Measurements from ENCODE around the gene MYO1F. TPM values are rescaled to one million over a fixed set of nuclear protein-coding genes. Genes with fewer than 3 reads are reported as not detected.

Gene MYO1F
- total RNA-seq, 1 donor from 2014 or later = 37.9 TPM

- no peaks in the 10 kb centered on the region for H3K9me3 Mint-ChIP-seq
- H3K4me1 Mint-ChIP-seq = peaks cover 42% of the 10 kb centered on the region
- peaks cover 62% of the 10 kb centered on the region for H3K36me3 Mint-ChIP-seq (ENCODE audit: low read depth)
- H3K4me3 Mint-ChIP-seq = no peak overlapping the region
- no peak for DNase-seq
- intact Hi-C loops (cut with micrococcal nuclease) = no loop called here
- H3K27ac Mint-ChIP-seq = peak overlapping the region; percentile 56
- no peaks in the 10 kb centered on the region for H3K27me3 Mint-ChIP-seq
Measured at GRCh38 chr19:8483165-8483564, 94.1 kb downstream of the MYO1F start.

DNA sequence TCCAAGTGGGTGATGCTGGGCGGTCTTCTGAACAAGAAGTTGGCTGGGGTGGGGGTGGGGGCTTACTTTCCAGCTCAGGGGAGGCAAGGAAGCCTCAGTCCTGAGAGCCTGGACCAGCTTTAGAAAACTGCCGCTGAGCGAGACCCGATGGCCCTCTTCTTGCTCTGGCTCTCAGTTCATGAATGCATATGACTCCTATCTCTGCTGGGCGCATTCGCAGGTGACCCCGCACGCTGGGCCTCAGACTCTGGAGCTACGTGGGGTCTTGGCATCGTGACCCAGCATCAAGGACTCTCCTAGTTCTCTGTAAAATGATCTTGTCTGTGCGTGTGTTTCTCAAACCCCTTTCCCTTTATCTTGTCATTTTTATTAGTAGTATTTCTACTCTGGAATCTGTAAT lies 94.5 kb downstream of the MYO1F start:
- Mint-ChIP-seq H3K27ac (peak overlapping the region; percentile 56), H3K4me1 (peaks cover 42% of the 10 kb centered on the region), H3K4me3 (no peak overlapping the region), H3K27me3 (no peaks in the 10 kb centered on the region), H3K36me3 (ENCODE audit: low read depth) (peaks cover 62% of the 10 kb centered on the region), H3K9me3 (no peaks in the 10 kb centered on the region)
- intact Hi-C loops (cut with micrococcal nuclease) = no loop called here
- DNase-seq = no peak

GRCh38 chr19:8481616-8482015 lies 95.6 kb downstream of the MYO1F start:
- Mint-ChIP-seq H3K9me3 (no peaks in the 10 kb centered on the region), H3K27ac (peak overlapping the region; percentile 30), H3K4me3 (no peak overlapping the region), H3K27me3 (no peaks in the 10 kb centered on the region), H3K36me3 (ENCODE audit: low read depth) (peaks cover 59% of the 10 kb centered on the region), H3K4me1 (peaks cover 36% of the 10 kb centered on the region)
- DNase-seq = no peak
- intact Hi-C loops (cut with micrococcal nuclease) = no loop called here

- Mint-ChIP-seq H3K27ac (peak overlapping the region; percentile 39), H3K4me3 (no peak overlapping the region), H3K27me3 (no peaks in the 10 kb centered on the region), H3K4me1 (peaks cover 33% of the 10 kb centered on the region), H3K9me3 (no peaks in the 10 kb centered on the region), H3K36me3 (ENCODE audit: low read depth) (peaks cover 58% of the 10 kb centered on the region)
- intact Hi-C loops (cut with micrococcal nuclease) = no loop called here
- no peak for DNase-seq
Measured at GRCh38 chr19:8481201-8481600, 96.0 kb downstream of the MYO1F start.

GRCh38 chr19:8478598-8478997 lies 98.6 kb downstream of the MYO1F start:
- no peaks in the 10 kb centered on the region for H3K27me3 Mint-ChIP-seq
- DNase-seq = no peak
- peaks cover 41% of the 10 kb centered on the region for H3K4me1 Mint-ChIP-seq
- H3K27ac Mint-ChIP-seq = peak overlapping the region; percentile 22
- intact Hi-C loops (cut with micrococcal nuclease) = no loop called here
- H3K9me3 Mint-ChIP-seq = no peaks in the 10 kb centered on the region
- peaks cover 61% of the 10 kb centered on the region for H3K36me3 Mint-ChIP-seq (ENCODE audit: low read depth)
- H3K4me3 Mint-ChIP-seq = no peak overlapping the region

GRCh38 chr19:8477889-8478288 lies 99.4 kb downstream of the MYO1F start:
- Mint-ChIP-seq H3K4me1 (peaks cover 44% of the 10 kb centered on the region), H3K36me3 (ENCODE audit: low read depth) (peaks cover 62% of the 10 kb centered on the region), H3K9me3 (no peaks in the 10 kb centered on the region)

DNA sequence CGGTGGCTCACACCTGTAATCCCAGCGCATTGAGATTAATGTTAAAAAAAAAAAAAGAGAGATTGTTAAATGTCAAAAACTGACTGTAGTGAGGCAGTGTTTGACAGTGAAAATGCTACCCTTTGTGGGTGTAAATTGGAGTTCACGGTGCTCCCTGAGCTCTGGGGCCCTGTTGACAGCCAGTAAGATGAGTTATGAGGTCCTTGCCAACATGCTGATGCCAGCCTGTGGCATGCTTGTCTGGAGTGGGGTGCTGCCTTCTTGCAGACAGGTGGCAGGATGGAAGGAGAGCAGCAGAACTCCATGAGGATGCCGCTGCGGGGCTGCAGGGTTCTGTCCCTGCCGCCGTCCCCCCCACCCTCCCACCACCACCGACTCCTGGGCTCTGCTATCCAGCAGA lies 100.7 kb downstream of the MYO1F start:
- Mint-ChIP-seq H3K9me3 (no peaks in the 10 kb centered on the region), H3K36me3 (ENCODE audit: low read depth) (peaks cover 59% of the 10 kb centered on the region), H3K4me3 (no peak overlapping the region), H3K27me3 (no peaks in the 10 kb centered on the region), H3K4me1 (peaks cover 40% of the 10 kb centered on the region), H3K27ac (no peak overlapping the region)
- intact Hi-C loops (cut with micrococcal nuclease) = no loop called here
- no peak for DNase-seq

More at GRCh38 chr19:8477889-8478288, 99.4 kb downstream of the MYO1F start:
- intact Hi-C loops (cut with micrococcal nuclease) = no loop called here
- no peak overlapping the region for H3K4me3 Mint-ChIP-seq
- peak overlapping the region; percentile 74 for H3K27ac Mint-ChIP-seq
- no peak for DNase-seq
- H3K27me3 Mint-ChIP-seq = no peaks in the 10 kb centered on the region

- H3K36me3 Mint-ChIP-seq (ENCODE audit: low read depth) = peaks cover 65% of the 10 kb centered on the region
- H3K27ac Mint-ChIP-seq = no peak overlapping the region
- H3K9me3 Mint-ChIP-seq = no peaks in the 10 kb centered on the region
- peaks cover 34% of the 10 kb centered on the region for H3K4me1 Mint-ChIP-seq
- intact Hi-C loops (cut with micrococcal nuclease) = no loop called here
- no peak for DNase-seq
- no peaks in the 10 kb centered on the region for H3K27me3 Mint-ChIP-seq
- no peak overlapping the region for H3K4me3 Mint-ChIP-seq
Measured at GRCh38 chr19:8475005-8475404, 102.2 kb downstream of the MYO1F start.

GRCh38 chr19:8473648-8474476 lies 103.4 kb downstream of the MYO1F start:
- Mint-ChIP-seq H3K9me3 (no peaks in the 10 kb centered on the region), H3K27me3 (no peaks in the 10 kb centered on the region), H3K4me1 (peaks cover 37% of the 10 kb centered on the region), H3K36me3 (ENCODE audit: low read depth) (peaks cover 76% of the 10 kb centered on the region), H3K27ac (peak overlapping the region; percentile 83), H3K4me3 (no peak overlapping the region)
- no peak for DNase-seq
- intact Hi-C loops (cut with micrococcal nuclease) = no loop called here

Other genes with a start within 250 kb of the MYO1F start
- 0.85 and 1.5 TPM in 2 replicates for gene KANK3, start 234.2 kb downstream of the MYO1F start, total RNA-seq
- 4.0 and 4.1 TPM in 2 replicates for gene ANGPTL4, start 213.3 kb downstream of the MYO1F start, total RNA-seq
- 69.4 and 74.0 TPM in 2 replicates for gene RAB11B, start 187.1 kb downstream of the MYO1F start, total RNA-seq
- gene MARCHF2, start 164.1 kb downstream of the MYO1F start, total RNA-seq = 7.9 and 8.8 TPM in 2 replicates
- 349 and 352 TPM in 2 replicates for gene HNRNPM, start 132.5 kb downstream of the MYO1F start, total RNA-seq
- 0.33 and 0.38 TPM in 2 replicates for gene PRAM1, start 74.8 kb downstream of the MYO1F start, total RNA-seq
- gene ZNF414, start 63.3 kb downstream of the MYO1F start, total RNA-seq = 18.1 and 25.6 TPM in 2 replicates
- gene ADAMTS10, start 33.3 kb upstream of the MYO1F start, total RNA-seq = 2.4 and 2.5 TPM in 2 replicates
- not detected in 2 replicates for gene NFILZ, start 53.2 kb upstream of the MYO1F start, total RNA-seq
- not detected in 2 replicates for gene ACTL9, start 121.4 kb upstream of the MYO1F start, total RNA-seq
- not detected in 2 replicates for gene OR2Z1, start 144.2 kb upstream of the MYO1F start, total RNA-seq

All from activated CD4-positive, alpha-beta T cell treated with anti-CD3 and anti-CD28 coated beads, Interleukin-2, amount 10 ng/mL, durations not matched to agents 24 days and 14 days (primary cell).